Measurements from ENCODE around the gene MAD2L1BP. TPM values are rescaled to one million over a fixed set of nuclear protein-coding genes. Genes with fewer than 3 reads are reported as not detected.
A peak's percentile ranks its signal among the peaks of the same experiment; 100 is the strongest.

MAD2L1BP gene
- total and polyA plus RNA-seq, 2 of the 13 experiments (the other 11 are each of a cell fraction or from before 2014, with no cell fraction given), result 54.2 to 55.5 TPM

- no peak for TF ChIP-seq ZNF773 (CRISPR knock-in tag; IDR thresholded peaks at IDR 0.05; ENCODE audit: borderline replicate concordance)
- TF ChIP-seq ETV6 (CRISPR knock-in tag; conservative IDR thresholded peaks at IDR 0.05), result no peak
- no peak for TF ChIP-seq DDIT3 (CRISPR knock-in tag; IDR thresholded peaks at IDR 0.05)
- no peak for TF ChIP-seq ZNF343 (CRISPR knock-in tag; IDR thresholded peaks at IDR 0.05)
- TF ChIP-seq ZNF749 (CRISPR knock-in tag; IDR thresholded peaks at IDR 0.05; ENCODE audit: borderline replicate concordance), result peak; percentile 42; the same call in 1 of the 2 replicates
- peak; percentile 82; the same call in 1 of the 2 replicates for TF ChIP-seq SIN3A (IDR thresholded peaks at IDR 0.05; ENCODE audit: borderline replicate concordance, low read depth, low read length)
- TF ChIP-seq ZBTB8A (CRISPR knock-in tag; IDR thresholded peaks at IDR 0.05; ENCODE audit: borderline replicate concordance, low read depth), result no peak
- peak; percentile 71; the same call in 1 of the 3 replicates for TF ChIP-seq MXI1 (IDR thresholded peaks at IDR 0.05; ENCODE audit: borderline replicate concordance, low read depth, low read length)
- TF ChIP-seq CENPX (CRISPR knock-in tag; IDR thresholded peaks at IDR 0.05), result no peak
- peak; percentile 78; the same call in 1 of the 2 replicates for TF ChIP-seq MYC (CRISPR knock-in tag; IDR thresholded peaks at IDR 0.05; ENCODE audit: borderline replicate concordance)
- TF ChIP-seq ZNF17 (CRISPR knock-in tag; IDR thresholded peaks at IDR 0.05), result no peak; the same call in 1 of the 2 replicates
- peak; percentile 76; the same call in 1 of the 2 replicates for TF ChIP-seq ZNF205 (CRISPR knock-in tag; IDR thresholded peaks at IDR 0.05)
- peak; percentile 87 for TF ChIP-seq RXRB (CRISPR knock-in tag; IDR thresholded peaks at IDR 0.05; ENCODE audit: borderline replicate concordance)
- TF ChIP-seq FOXO4 (CRISPR knock-in tag; conservative IDR thresholded peaks at IDR 0.05), result no peak
- no peak for TF ChIP-seq PHF5A (CRISPR knock-in tag; IDR thresholded peaks at IDR 0.05; ENCODE audit: low read depth, unreplicated experiment)
- no peak for TF ChIP-seq HOXA9 (CRISPR knock-in tag; IDR thresholded peaks at IDR 0.05; ENCODE audit: borderline replicate concordance)
- no peak for TF ChIP-seq TOPORS (CRISPR knock-in tag; IDR thresholded peaks at IDR 0.05)
- TF ChIP-seq HMGA1 (CRISPR knock-in tag; conservative IDR thresholded peaks at IDR 0.05), result no peak
- TF ChIP-seq FOXO1 (CRISPR knock-in tag; IDR thresholded peaks at IDR 0.05), result peak; percentile 86
- no peak for TF ChIP-seq FOXA1 (IDR thresholded peaks at IDR 0.05)
- peak; percentile 92 for TF ChIP-seq FOXA1 (CRISPR knock-in tag; IDR thresholded peaks at IDR 0.05)
- TF ChIP-seq ZNF362 (CRISPR knock-in tag; IDR thresholded peaks at IDR 0.05; ENCODE audit: borderline replicate concordance), result peak; percentile 43
- TF ChIP-seq MED13 (CRISPR knock-in tag; IDR thresholded peaks at IDR 0.05), result no peak
- TF ChIP-seq ZNF367 (CRISPR knock-in tag; IDR thresholded peaks at IDR 0.05; ENCODE audit: borderline replicate concordance), result no peak
- TF ChIP-seq, protein P1, sequence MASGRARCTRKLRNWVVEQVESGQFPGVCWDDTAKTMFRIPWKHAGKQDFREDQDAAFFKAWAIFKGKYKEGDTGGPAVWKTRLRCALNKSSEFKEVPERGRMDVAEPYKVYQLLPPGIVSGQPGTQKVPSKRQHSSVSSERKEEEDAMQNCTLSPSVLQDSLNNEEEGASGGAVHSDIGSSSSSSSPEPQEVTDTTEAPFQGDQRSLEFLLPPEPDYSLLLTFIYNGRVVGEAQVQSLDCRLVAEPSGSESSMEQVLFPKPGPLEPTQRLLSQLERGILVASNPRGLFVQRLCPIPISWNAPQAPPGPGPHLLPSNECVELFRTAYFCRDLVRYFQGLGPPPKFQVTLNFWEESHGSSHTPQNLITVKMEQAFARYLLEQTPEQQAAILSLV (CRISPR knock-in tag; IDR thresholded peaks at IDR 0.05; ENCODE audit: borderline replicate concordance), result peak; percentile 37
- no peak for TF ChIP-seq ZNF674 (CRISPR knock-in tag; IDR thresholded peaks at IDR 0.05; ENCODE audit: low read depth)
Measured at GRCh38 chr6:43671801-43672690, 36.4 kb downstream of the MAD2L1BP start (continued).
